GM12878 (cell line): ENCODE measurements around the gene KIF2A. TPM values are rescaled to one million over a fixed set of nuclear protein-coding genes. Genes with fewer than 3 reads are reported as not detected.

Experiments used
- ATAC-seq: fragments of 200-7000 bp; cut with Tn5 transposase; 3 replicates; pipeline ENCODE4 v1.9.1; 2020; ENCODE audit warnings: mild to moderate bottlenecking, moderate library complexity
- BruUV-seq: library from RNA; stranded (reverse); fragments of 400-500 nt; replicated peaks from 2 replicates; lab custom pipeline; 2021; lab: Mats Ljungman, UMichigan
- CTCF ChIA-PET: fragments of 300-600 bp; sonication (Branson Sonifier 250); formaldehyde crosslinking; extraction: SDS; loops from one replicate; lab custom pipeline; 2021; ENCODE audit warnings: inconsistent platforms; lab: Yijun Ruan, JAX
- POLR2A ChIA-PET: fragments of 350-600 bp; formaldehyde crosslinking; extraction: SDS; loops from one replicate; lab custom pipeline; 2021; ENCODE audit warnings: inconsistent platforms; lab: Charles Lee
- RAD21 ChIA-PET: fragments of 300-600 bp; sonication (Branson Sonifier 250); formaldehyde crosslinking; loops from one replicate; lab custom pipeline; 2023; ENCODE audit warnings: antibody characterized with exemption; ENCODE audit not compliant: unreplicated experiment; lab: Charles Lee
- SMC1A ChIA-PET: fragments of 300-600 bp; sonication (Branson Sonifier 250); formaldehyde crosslinking; loops from one replicate; lab custom pipeline; 2023; ENCODE audit not compliant: unreplicated experiment, uncharacterized antibody; lab: Charles Lee
- DNase-seq: peaks from one replicate; pipeline ENCODE4 v3.0.0-alpha.2; 2011; ENCODE audit warnings: low read depth, low spot score
- FAIRE-seq: peaks from 3 replicates; lab custom pipeline; 2011; peaks lifted over from hg19 to GRCh38; lab: Jason Lieb, UNC
- H2AFZ ChIP-seq: 2 replicates; pipeline ENCODE4 v1.6.0; 2011; ENCODE audit warnings: low read depth, low read length, control low read depth; ENCODE audit not compliant: control insufficient read depth
- H3K27ac ChIP-seq: 2 replicates; pipeline ENCODE4 v1.5.1; 2011; ENCODE audit warnings: control low read depth; ENCODE audit not compliant: control insufficient read depth, insufficient read depth
- H3K27me3 ChIP-seq, 2 experiments: replicated peaks in 1 of 2; 2 replicates each; pipeline versions ENCODE4 v1.6.0 to v1.6.1; 2011; ENCODE audit warnings: low read length in 1 of 2; ENCODE audit not compliant: control insufficient read depth in 2 of 2, insufficient read depth in 2 of 2
- H3K36me3 ChIP-seq, 2 experiments: 2 replicates each; pipeline ENCODE4 v1.5.1; 2011; ENCODE audit warnings: low read length in 1 of 2; ENCODE audit not compliant: control insufficient read depth in 2 of 2, insufficient read depth in 2 of 2
- H3K4me1 ChIP-seq: 2 replicates; pipeline ENCODE4 v1.6.1; 2011; ENCODE audit warnings: mild to moderate bottlenecking, low read length, moderate library complexity, mixed read lengths; ENCODE audit not compliant: control insufficient read depth, insufficient read depth
- H3K4me2 ChIP-seq: 2 replicates; pipeline ENCODE4 v1.6.0; 2011; ENCODE audit warnings: control low read depth; ENCODE audit not compliant: control insufficient read depth, insufficient read depth
- H3K4me3 ChIP-seq: fragments of 200-600 bp; sonication (generic); 2 replicates; pipeline ENCODE4 v1.5.1; 2016
- H3K79me2 ChIP-seq: 2 replicates; pipeline ENCODE4 v1.6.0; 2011; ENCODE audit warnings: low read length; ENCODE audit not compliant: control insufficient read depth, insufficient read depth
- H3K9ac ChIP-seq: 2 replicates; pipeline ENCODE4 v1.8.0; 2011; ENCODE audit warnings: low read length, control low read depth, mixed read lengths; ENCODE audit not compliant: control insufficient read depth, insufficient read depth
- H3K9me3 ChIP-seq: replicated peaks from 3 replicates; pipeline ENCODE4 v1.5.1; 2011; ENCODE audit warnings: mild to moderate bottlenecking, low read length; ENCODE audit not compliant: control insufficient read depth, insufficient read depth
- H4K20me1 ChIP-seq: 2 replicates; pipeline ENCODE4 v1.6.0; 2011; ENCODE audit not compliant: control insufficient read depth, insufficient read depth
- BCL11A ChIP-seq: IDR thresholded peaks from 2 replicates; pipeline ENCODE4 v1.6.1; 2011; ENCODE audit warnings: low read depth, low read length
- CBFB ChIP-seq: IDR thresholded peaks from 2 replicates; pipeline ENCODE4 v1.6.1; 2016; ENCODE audit warnings: antibody characterized with exemption, low read depth
- FOS ChIP-seq: IDR thresholded peaks from 3 replicates; pipeline ENCODE4 v1.6.1; 2011; ENCODE audit warnings: borderline replicate concordance; ENCODE audit not compliant: insufficient read length; ENCODE audit errors: extremely low read depth
- NR2F1 ChIP-seq: fragments of 450-650 bp; conservative IDR thresholded peaks from 2 replicates; pipeline ENCODE4 v1.6.1; 2017; ENCODE audit warnings: mild to moderate bottlenecking
- RCOR1 ChIP-seq: conservative IDR thresholded peaks from 2 replicates; pipeline ENCODE4 v1.6.1; 2012; ENCODE audit warnings: low read depth, low read length, improper control_type of control experiment
- RUNX3 ChIP-seq: IDR thresholded peaks from 2 replicates; pipeline ENCODE4 v1.6.1; 2012; ENCODE audit warnings: low read length, inconsistent platforms
- YBX1 ChIP-seq: fragments of 450-650 bp; IDR thresholded peaks from 2 replicates; pipeline ENCODE4 v1.6.1; 2016; ENCODE audit warnings: antibody characterized with exemption
- ZNF217 ChIP-seq: fragments of 450-650 bp; IDR thresholded peaks from 2 replicates; pipeline ENCODE4 v1.6.1; 2017; ENCODE audit warnings: antibody characterized with exemption, mild to moderate bottlenecking
- ZNF687 ChIP-seq: fragments of 450-650 bp; IDR thresholded peaks from 2 replicates; pipeline ENCODE4 v1.6.1; 2017; ENCODE audit warnings: mild to moderate bottlenecking, moderate library complexity
- WGBS: methylation state at CpG from one replicate; pipeline ENCODE4 v1.1.6; 2016; ENCODE audit warnings: low lambda C conversion rate; ENCODE audit not compliant: insufficient replicate concordance, insufficient coverage; ENCODE audit errors: missing lambda C conversion rate; 5-methylcytosine and 5-hydroxymethylcytosine counted together
- in situ Hi-C: fragments of 300-500 bp; cut with MboI; formaldehyde crosslinking; loops from 9 replicates; pipeline ENCODE4 v1.14.3; 2018; ENCODE audit warnings: mixed read lengths
- intact Hi-C: fragments of 100-400 bp; cut with micrococcal nuclease; formaldehyde crosslinking; loops from one replicate; pipeline ENCODE4 v1.14.2; 2022; ENCODE audit not compliant: unreplicated experiment
- polyA plus RNA-seq, 11 experiments: library from polyadenylated mRNA; depleted of rRNA in 4 of 11; unstranded in 6 of 11; stranded (reverse) in 5 of 11; fragments of >200 nt; fragmentation: Nextera tagmentation in 4 of 11; fragmentation: Illumina TruSeq in 1 of 11; extraction: Ambion mirVana in 4 of 11; extraction: Trizol in 1 of 11; gene quantifications; 1 replicate in 1 of 11; 2 replicates in 10 of 11; pipeline versions ENCODE4 v1.2.1 to v1.2.3, GENCODE V29; 2011 to 2016; ENCODE audit warnings: inconsistent platforms in 2 of 11, missing spikeins in 2 of 11, low read depth in 1 of 11
- total RNA-seq, 4 experiments: library from RNA; depleted of rRNA in 3 of 4; stranded (reverse); fragments of >200 nt in 3 of 4; fragmentation: Illumina TruSeq in 1 of 4; extraction: Trizol in 1 of 4; gene quantifications; 2 replicates each; pipeline versions ENCODE4 v1.2.1 to v1.2.3, GENCODE V29; 2013 to 2021
- TF ChIP-seq, protein P1 (sequence below): fragments of 450-650 bp; IDR thresholded peaks from 2 replicates; pipeline ENCODE4 v1.6.1; 2017; ENCODE audit warnings: low read depth, mild to moderate bottlenecking, moderate library complexity
- TF ChIP-seq, protein P2 (sequence below): IDR thresholded peaks from 2 replicates; pipeline ENCODE4 v1.6.1; 2011; ENCODE audit warnings: mild to moderate bottlenecking, low read depth, low read length, moderate library complexity; ENCODE audit not compliant: insufficient replicate concordance
- TF ChIP-seq, protein P3 (sequence below): fragments of 450-650 bp; IDR thresholded peaks from 2 replicates; pipeline ENCODE4 v1.6.1; 2017; ENCODE audit warnings: mild to moderate bottlenecking, moderate library complexity

KIF2A gene
- total and polyA plus RNA-seq, 10 of the 15 experiments (the other 5 are each of a cell fraction or from before 2014, with no cell fraction given), result 35.9 to 124 (median 80.1) TPM

DNA sequence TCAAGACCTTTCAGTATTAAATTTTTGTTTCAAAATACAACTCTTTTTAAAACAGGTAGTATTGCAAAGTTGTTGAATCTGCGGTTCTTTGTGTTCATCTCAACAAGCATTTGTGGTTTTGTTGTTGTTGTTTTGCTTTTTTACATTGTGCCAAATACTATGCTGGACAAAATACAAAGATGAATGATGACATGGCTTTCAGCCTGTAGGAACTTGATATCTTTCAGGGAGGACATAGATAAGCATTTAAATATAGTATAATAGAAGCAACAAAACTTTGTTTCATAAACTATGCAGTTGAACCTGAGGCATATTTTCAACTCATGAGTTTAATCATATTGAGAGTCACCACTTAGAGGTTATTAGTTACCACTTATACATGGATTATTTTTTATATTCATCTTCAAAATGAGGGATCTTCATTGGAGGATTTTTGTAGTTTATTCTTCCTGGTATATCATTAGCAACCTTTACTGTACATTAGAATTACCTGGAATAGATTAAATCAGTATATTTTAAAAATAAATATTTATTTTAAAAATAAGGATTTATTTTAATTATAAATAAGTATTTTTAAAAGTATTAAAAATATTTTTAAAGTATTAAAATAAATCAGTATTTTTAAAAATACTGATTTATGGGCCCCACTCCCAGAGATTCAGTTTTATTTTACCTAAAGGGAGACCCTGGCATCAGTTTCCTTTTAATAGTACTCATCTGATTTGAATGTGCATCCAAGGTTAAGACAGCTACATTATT, 42.9 kb downstream of the KIF2A start:
- BruUV-seq, result no TSS peak
- CTCF ChIA-PET, result interaction anchor here (0.9 to 10.4 kb wide), 3 partner anchors 8 to 580 kb away, joined by 3 to 176 read pairs (median 3); no protein-coding TSS in a partner anchor
- TF ChIP-seq RCOR1, result no peak
- no peak for TF ChIP-seq RUNX3
- TF ChIP-seq ZNF687, result no peak
- no peak for TF ChIP-seq YBX1
- TF ChIP-seq, protein P1, sequence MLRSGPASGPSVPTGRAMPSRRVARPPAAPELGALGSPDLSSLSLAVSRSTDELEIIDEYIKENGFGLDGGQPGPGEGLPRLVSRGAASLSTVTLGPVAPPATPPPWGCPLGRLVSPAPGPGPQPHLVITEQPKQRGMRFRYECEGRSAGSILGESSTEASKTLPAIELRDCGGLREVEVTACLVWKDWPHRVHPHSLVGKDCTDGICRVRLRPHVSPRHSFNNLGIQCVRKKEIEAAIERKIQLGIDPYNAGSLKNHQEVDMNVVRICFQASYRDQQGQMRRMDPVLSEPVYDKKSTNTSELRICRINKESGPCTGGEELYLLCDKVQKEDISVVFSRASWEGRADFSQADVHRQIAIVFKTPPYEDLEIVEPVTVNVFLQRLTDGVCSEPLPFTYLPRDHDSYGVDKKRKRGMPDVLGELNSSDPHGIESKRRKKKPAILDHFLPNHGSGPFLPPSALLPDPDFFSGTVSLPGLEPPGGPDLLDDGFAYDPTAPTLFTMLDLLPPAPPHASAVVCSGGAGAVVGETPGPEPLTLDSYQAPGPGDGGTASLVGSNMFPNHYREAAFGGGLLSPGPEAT, result no peak
- TF ChIP-seq FOS, result no peak
- TF ChIP-seq, protein P2, sequence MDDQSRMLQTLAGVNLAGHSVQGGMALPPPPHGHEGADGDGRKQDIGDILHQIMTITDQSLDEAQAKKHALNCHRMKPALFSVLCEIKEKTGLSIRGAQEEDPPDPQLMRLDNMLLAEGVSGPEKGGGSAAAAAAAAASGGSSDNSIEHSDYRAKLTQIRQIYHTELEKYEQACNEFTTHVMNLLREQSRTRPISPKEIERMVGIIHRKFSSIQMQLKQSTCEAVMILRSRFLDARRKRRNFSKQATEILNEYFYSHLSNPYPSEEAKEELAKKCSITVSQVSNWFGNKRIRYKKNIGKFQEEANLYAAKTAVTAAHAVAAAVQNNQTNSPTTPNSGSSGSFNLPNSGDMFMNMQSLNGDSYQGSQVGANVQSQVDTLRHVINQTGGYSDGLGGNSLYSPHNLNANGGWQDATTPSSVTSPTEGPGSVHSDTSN, result no peak
- TF ChIP-seq BCL11A, result no peak
- no peak for TF ChIP-seq CBFB
- no peak for TF ChIP-seq ZNF217
- TF ChIP-seq NR2F1, result no peak
- TF ChIP-seq, protein P3, sequence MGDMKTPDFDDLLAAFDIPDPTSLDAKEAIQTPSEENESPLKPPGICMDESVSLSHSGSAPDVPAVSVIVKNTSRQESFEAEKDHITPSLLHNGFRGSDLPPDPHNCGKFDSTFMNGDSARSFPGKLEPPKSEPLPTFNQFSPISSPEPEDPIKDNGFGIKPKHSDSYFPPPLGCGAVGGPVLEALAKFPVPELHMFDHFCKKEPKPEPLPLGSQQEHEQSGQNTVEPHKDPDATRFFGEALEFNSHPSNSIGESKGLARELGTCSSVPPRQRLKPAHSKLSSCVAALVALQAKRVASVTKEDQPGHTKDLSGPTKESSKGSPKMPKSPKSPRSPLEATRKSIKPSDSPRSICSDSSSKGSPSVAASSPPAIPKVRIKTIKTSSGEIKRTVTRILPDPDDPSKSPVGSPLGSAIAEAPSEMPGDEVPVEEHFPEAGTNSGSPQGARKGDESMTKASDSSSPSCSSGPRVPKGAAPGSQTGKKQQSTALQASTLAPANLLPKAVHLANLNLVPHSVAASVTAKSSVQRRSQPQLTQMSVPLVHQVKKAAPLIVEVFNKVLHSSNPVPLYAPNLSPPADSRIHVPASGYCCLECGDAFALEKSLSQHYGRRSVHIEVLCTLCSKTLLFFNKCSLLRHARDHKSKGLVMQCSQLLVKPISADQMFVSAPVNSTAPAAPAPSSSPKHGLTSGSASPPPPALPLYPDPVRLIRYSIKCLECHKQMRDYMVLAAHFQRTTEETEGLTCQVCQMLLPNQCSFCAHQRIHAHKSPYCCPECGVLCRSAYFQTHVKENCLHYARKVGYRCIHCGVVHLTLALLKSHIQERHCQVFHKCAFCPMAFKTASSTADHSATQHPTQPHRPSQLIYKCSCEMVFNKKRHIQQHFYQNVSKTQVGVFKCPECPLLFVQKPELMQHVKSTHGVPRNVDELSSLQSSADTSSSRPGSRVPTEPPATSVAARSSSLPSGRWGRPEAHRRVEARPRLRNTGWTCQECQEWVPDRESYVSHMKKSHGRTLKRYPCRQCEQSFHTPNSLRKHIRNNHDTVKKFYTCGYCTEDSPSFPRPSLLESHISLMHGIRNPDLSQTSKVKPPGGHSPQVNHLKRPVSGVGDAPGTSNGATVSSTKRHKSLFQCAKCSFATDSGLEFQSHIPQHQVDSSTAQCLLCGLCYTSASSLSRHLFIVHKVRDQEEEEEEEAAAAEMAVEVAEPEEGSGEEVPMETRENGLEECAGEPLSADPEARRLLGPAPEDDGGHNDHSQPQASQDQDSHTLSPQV, result no peak

More for the DNA sequence above, 42.9 kb downstream of the KIF2A start:
- no peak overlapping the region for H3K4me2 ChIP-seq
- H3K79me2 ChIP-seq, result peaks cover 16% of the 10 kb centered on the region
- ChIA-PET SMC1A (interaction anchor here (1.2 to 2.6 kb wide), 5 partner anchors 13 to 41 kb away, joined by 3 to 8 read pairs (median 3); no protein-coding TSS in a partner anchor), POLR2A (no interaction called here), RAD21 (interaction anchor here (0.8 to 1.6 kb wide), 2 partner anchors 115 to 124 kb away, joined by 3 to 6 read pairs; no protein-coding TSS in a partner anchor)
- no peak overlapping the region for H3K9ac ChIP-seq
- peaks cover 0 to 17% of the 10 kb centered on the region in 2 experiments; a peak in 3 of 4 replicates for H3K36me3 ChIP-seq
- H3K27ac ChIP-seq, result no peak overlapping the region
- H4K20me1 ChIP-seq, result no peaks in the 10 kb centered on the region
- 95% methylated on average over 1 of the region's 1 CpG for WGBS
- in situ Hi-C loops (no loop called here), intact Hi-C loops (no loop called here)
- no peaks in the 10 kb centered on the region for H3K27me3 ChIP-seq
- H3K4me3 ChIP-seq, result no peak overlapping the region
- no peaks in the 10 kb centered on the region for H3K9me3 ChIP-seq
- ATAC-seq (no peak), FAIRE-seq (no peak), DNase-seq (no peak)
- no peak overlapping the region for H2AFZ ChIP-seq
- H3K4me1 ChIP-seq, result no peaks in the 10 kb centered on the region
